Measurements from ENCODE around the gene GSS. TPM values are rescaled to one million over a fixed set of nuclear protein-coding genes. Genes with fewer than 3 reads are reported as not detected.

The GSS gene
- polyA plus RNA-seq, 1 experiment = 110 TPM

GRCh38 chr20:34968042-34968775 is 12.6 kb upstream of the GSS start:
- Histone ChIP-seq H3K4me3 (ENCODE audit: low read depth, low read length) (no peak overlapping the region), H3K27me3 (ENCODE audit: control insufficient read depth, insufficient read depth, low read length) (peaks cover 5% of the 10 kb centered on the region; the same call in 1 of the 2 replicates), H3K36me3 (ENCODE audit: control insufficient read depth, insufficient read depth, low read length) (no peaks in the 10 kb centered on the region)
- no peak for DNase-seq (ENCODE audit: low read depth)
- no peak for TF ChIP-seq CTCF (IDR thresholded peaks at IDR 0.05; ENCODE audit: insufficient read depth, low read depth, low read length)
- ChIA-PET POLR2A (no interaction called here), CTCF (interaction anchor here (0.9 to 1.8 kb wide), 2 partner anchors 12 to 309 kb away, joined by 3 to 9 read pairs; partner anchors contain the start of genes GSS and MYH7B)

- peaks cover 3% of the 10 kb centered on the region; the same call in 1 of the 2 replicates for H3K27me3 ChIP-seq (ENCODE audit: control insufficient read depth, insufficient read depth, low read length)
- ChIA-PET POLR2A (no interaction called here), CTCF (interaction anchor here (1.8 kb wide), 1 partner anchor 11 kb away, joined by 9 read pairs; the partner anchor contains the start of genes GSS and MYH7B)
- no peak for DNase-seq (ENCODE audit: low read depth)
- H3K4me3 ChIP-seq (ENCODE audit: low read depth, low read length) = no peak overlapping the region
- H3K36me3 ChIP-seq (ENCODE audit: control insufficient read depth, insufficient read depth, low read length) = no peaks in the 10 kb centered on the region
- no peak for TF ChIP-seq CTCF (IDR thresholded peaks at IDR 0.05; ENCODE audit: insufficient read depth, low read depth, low read length)
These were observed 11.8 kb upstream of the GSS start for GRCh38 chr20:34967421-34967820.

GRCh38 chr20:34965051-34965450 is 9.4 kb upstream of the GSS start:
- no peak for TF ChIP-seq CTCF (IDR thresholded peaks at IDR 0.05; ENCODE audit: insufficient read depth, low read depth, low read length)
- ChIA-PET CTCF (no interaction called here), POLR2A (no interaction called here)
- Histone ChIP-seq H3K4me3 (ENCODE audit: low read depth, low read length) (no peak overlapping the region), H3K27me3 (ENCODE audit: control insufficient read depth, insufficient read depth, low read length) (peaks cover 2% of the 10 kb centered on the region; the same call in 1 of the 2 replicates), H3K36me3 (ENCODE audit: control insufficient read depth, insufficient read depth, low read length) (no peaks in the 10 kb centered on the region)
- no peak for DNase-seq (ENCODE audit: low read depth)

GRCh38 chr20:34964486-34964885 is 8.9 kb upstream of the GSS start:
- no peak overlapping the region for H3K4me3 ChIP-seq (ENCODE audit: low read depth, low read length)
- H3K27me3 ChIP-seq (ENCODE audit: control insufficient read depth, insufficient read depth, low read length) = peaks cover 2% of the 10 kb centered on the region; the same call in 1 of the 2 replicates
- H3K36me3 ChIP-seq (ENCODE audit: control insufficient read depth, insufficient read depth, low read length) = no peaks in the 10 kb centered on the region
- DNase-seq (ENCODE audit: low read depth) = no peak
- TF ChIP-seq CTCF (IDR thresholded peaks at IDR 0.05; ENCODE audit: insufficient read depth, low read depth, low read length) = no peak
- ChIA-PET POLR2A (no interaction called here), CTCF (interaction anchor here (6.7 kb wide), 1 partner anchor 91 kb away, joined by 61 read pairs; the partner anchor contains the start of gene GGT7)

GRCh38 chr20:34956751-34957472 is 1.3 kb upstream of the GSS start:
- TF ChIP-seq CTCF (IDR thresholded peaks at IDR 0.05; ENCODE audit: insufficient read depth, low read depth, low read length) = no peak
- Histone ChIP-seq H3K27me3 (ENCODE audit: control insufficient read depth, insufficient read depth, low read length) (no peaks in the 10 kb centered on the region), H3K4me3 (ENCODE audit: low read depth, low read length) (no peak overlapping the region), H3K36me3 (ENCODE audit: control insufficient read depth, insufficient read depth, low read length) (peaks cover 1% of the 10 kb centered on the region)
- DNase-seq (ENCODE audit: low read depth) = no peak
- ChIA-PET CTCF (interaction anchor here (0.8 to 3.5 kb wide), 8 partner anchors 10 to 122 kb away, joined by 3 to 55 read pairs (median 4); partner anchors contain the start of genes ACSS2 and GGT7), POLR2A (no interaction called here)
